Kidney (tissue), 14 donors: Measurements from ENCODE around the gene PDGFRB. TPM values are rescaled to one million over a fixed set of nuclear protein-coding genes. Genes with fewer than 3 reads are reported as not detected.

Source experiments
- DNase-seq, 5 donors: peaks; one replicate each; pipeline ENCODE4 v3.0.0-alpha.2; 2013 to 2020
- FAIRE-seq: peaks from 2 replicates; lab custom pipeline; 2012; peaks lifted over from hg19 to GRCh38; lab: Jason Lieb, UNC
- H3K27ac ChIP-seq, 2 donors: one replicate each; pipeline ENCODE4 v1.7.0; 2013; ENCODE audit warnings: low read depth in 2 of 2, low read length in 2 of 2, inconsistent platforms in 1 of 2
- H3K27me3 ChIP-seq: one replicate; pipeline ENCODE4 v1.7.1; 2013; ENCODE audit warnings: low read length, inconsistent platforms; ENCODE audit not compliant: control insufficient read depth, insufficient read depth
- H3K36me3 ChIP-seq, 3 donors: one replicate each; pipeline versions ENCODE4 v1.7.0 to v1.7.1; 2013; ENCODE audit warnings: low read length in 3 of 3, control low read depth in 1 of 3, inconsistent platforms in 1 of 3; ENCODE audit not compliant: insufficient read depth in 3 of 3, control insufficient read depth in 2 of 3
- H3K4me1 ChIP-seq, 3 donors: one replicate each; pipeline versions ENCODE4 v1.7.0 to v1.7.1; 2013; ENCODE audit warnings: low read length in 3 of 3, inconsistent platforms in 1 of 3, low read depth in 1 of 3; ENCODE audit not compliant: control insufficient read depth in 2 of 3, insufficient read depth in 2 of 3
- H3K4me3 ChIP-seq, 3 donors: one replicate each; pipeline versions ENCODE4 v1.7.0 to v1.8.1; 2013; ENCODE audit warnings: low read length in 3 of 3, control low read depth in 1 of 3, inconsistent platforms in 1 of 3
- H3K9ac ChIP-seq, 3 donors: one replicate each; pipeline versions ENCODE4 v1.7.0 to v1.7.1; 2013; ENCODE audit warnings: low read length in 3 of 3, control low read depth in 1 of 3, inconsistent platforms in 1 of 3
- H3K9me3 ChIP-seq, 3 donors: one replicate each; pipeline versions ENCODE4 v1.7.0 to v1.7.1; 2013; ENCODE audit warnings: low read length in 3 of 3, control low read depth in 1 of 3, inconsistent platforms in 1 of 3; ENCODE audit not compliant: control insufficient read depth in 2 of 3, insufficient read depth in 1 of 3
- intact Hi-C: fragments of 100-400 bp; cut with DNase I; formaldehyde crosslinking; loops from one replicate; pipeline ENCODE4 v1.11.1; 2022
- polyA plus RNA-seq: library from polyadenylated mRNA; stranded (reverse); fragments of 350-450 nt; fragmentation: Illumina TruSeq; extraction: RNeasy Lipid Tissue Mini Kit (QIAGEN cat#74804); gene quantifications from one replicate; pipeline ENCODE4 v1.2.3, GENCODE V29; 2014; ENCODE audit warnings: low read depth, low replicate concordance; ENCODE audit not compliant: insufficient read depth
- total RNA-seq: library from RNA; stranded (reverse); fragmentation: NEBNext Ultra II Directional; extraction: Animal tissue kit (Norgen Biotek cat#: 25700); gene quantifications from one replicate; pipeline ENCODE4 v1.2.1, GENCODE V29; 2021
- TF ChIP-seq, protein P1 (sequence below): IDR thresholded peaks from 3 replicates; pipeline ENCODE4 v1.5.1; 2012; ENCODE audit warnings: mild to moderate bottlenecking, moderate library complexity, borderline replicate concordance; ENCODE audit not compliant: insufficient read depth; ENCODE audit errors: extremely low read depth
- donor health status: control.
- donor health status: control.
- donor health status: control.
- donor health status: control.
- donor health status: control.
- donor health status: DM: yes; HTN: yes; CAD: no.
- donor health status: Normal renal cell carcinoma (clear cell type).

PDGFRB gene
- total and polyA plus RNA-seq, 2 donors from 2014 or later: 50.4 to 104 TPM

DNA sequence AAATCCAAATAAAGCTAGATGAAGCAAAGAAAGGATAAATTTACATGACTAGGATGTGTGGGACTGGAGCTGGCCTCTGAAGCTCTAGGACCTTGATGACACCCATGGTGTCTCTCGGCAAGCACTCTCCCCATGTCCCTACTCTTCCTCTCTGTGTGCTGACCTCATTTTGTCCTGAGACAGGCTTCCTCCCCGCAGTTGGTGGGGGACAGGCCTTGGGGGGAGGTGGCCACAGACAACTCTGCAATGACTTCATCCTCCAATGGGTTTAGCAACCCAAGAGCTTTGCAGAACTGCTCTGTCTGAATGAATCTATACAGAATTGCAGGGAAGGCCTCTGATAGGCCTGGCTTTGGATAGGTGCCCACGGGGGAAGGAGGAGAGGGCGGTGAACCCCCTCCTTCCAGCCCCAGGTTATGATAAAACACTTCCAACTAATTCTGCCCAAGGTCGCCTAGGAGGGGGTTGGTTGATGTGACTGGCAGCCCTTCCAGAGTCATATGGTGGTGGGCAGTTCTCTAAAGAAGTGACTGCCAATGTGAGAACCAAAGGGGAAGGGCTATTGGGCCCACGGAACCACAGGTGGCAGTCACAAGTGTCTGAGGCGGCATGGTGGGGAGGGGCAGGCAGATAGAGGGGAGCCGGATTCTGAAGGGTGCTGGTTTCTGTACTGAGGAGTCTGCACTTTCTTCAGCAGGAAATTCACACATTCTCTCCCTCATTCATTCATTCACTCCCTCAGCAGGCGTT lies 40.3 kb upstream of the PDGFRB start:
- DNase-seq (no peak), FAIRE-seq (no peak)
- Histone ChIP-seq H3K9me3 (no peaks in the 10 kb centered on the region), H3K9ac (no peak overlapping the region), H3K4me3 (no peak overlapping the region), H3K4me1 (no peaks in the 10 kb centered on the region), H3K27me3 (no peaks in the 10 kb centered on the region), H3K27ac (no peak overlapping the region), H3K36me3 (no peaks in the 10 kb centered on the region)
- TF ChIP-seq, protein P1, sequence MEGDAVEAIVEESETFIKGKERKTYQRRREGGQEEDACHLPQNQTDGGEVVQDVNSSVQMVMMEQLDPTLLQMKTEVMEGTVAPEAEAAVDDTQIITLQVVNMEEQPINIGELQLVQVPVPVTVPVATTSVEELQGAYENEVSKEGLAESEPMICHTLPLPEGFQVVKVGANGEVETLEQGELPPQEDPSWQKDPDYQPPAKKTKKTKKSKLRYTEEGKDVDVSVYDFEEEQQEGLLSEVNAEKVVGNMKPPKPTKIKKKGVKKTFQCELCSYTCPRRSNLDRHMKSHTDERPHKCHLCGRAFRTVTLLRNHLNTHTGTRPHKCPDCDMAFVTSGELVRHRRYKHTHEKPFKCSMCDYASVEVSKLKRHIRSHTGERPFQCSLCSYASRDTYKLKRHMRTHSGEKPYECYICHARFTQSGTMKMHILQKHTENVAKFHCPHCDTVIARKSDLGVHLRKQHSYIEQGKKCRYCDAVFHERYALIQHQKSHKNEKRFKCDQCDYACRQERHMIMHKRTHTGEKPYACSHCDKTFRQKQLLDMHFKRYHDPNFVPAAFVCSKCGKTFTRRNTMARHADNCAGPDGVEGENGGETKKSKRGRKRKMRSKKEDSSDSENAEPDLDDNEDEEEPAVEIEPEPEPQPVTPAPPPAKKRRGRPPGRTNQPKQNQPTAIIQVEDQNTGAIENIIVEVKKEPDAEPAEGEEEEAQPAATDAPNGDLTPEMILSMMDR: no peak
- intact Hi-C loops: no loop called here

DNA sequence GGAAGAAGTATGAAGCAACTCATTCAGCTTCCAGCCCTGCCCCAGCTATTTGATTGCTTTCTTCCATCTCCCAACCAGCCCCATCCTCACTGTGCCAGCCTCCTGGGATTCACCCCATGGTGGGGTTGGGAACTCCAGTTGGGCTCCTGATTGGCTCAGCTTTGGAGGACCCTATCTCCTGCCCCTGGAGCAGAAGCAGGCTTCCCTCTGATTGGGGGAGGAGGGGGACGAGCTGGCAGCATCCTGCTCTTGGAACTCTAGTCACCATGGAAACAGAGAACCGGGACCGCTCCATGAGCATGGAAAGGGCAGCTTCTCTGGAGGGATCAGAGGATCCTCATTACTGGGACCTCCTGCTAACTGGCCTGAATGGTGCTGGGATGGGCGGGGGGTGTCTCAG lies 36.8 kb upstream of the PDGFRB start:
- Histone ChIP-seq H3K4me3 (no peak overlapping the region), H3K4me1 (peaks cover 0 to 6% (median 0%) of the 10 kb centered on the region in 3 donors), H3K27ac (no peak overlapping the region), H3K9ac (no peak overlapping the region), H3K27me3 (peaks cover 4% of the 10 kb centered on the region), H3K36me3 (no peaks in the 10 kb centered on the region), H3K9me3 (no peaks in the 10 kb centered on the region)
- TF ChIP-seq, protein P1: no peak
- DNase-seq (no peak), FAIRE-seq (no peak)
- intact Hi-C loops: no loop called here

DNA sequence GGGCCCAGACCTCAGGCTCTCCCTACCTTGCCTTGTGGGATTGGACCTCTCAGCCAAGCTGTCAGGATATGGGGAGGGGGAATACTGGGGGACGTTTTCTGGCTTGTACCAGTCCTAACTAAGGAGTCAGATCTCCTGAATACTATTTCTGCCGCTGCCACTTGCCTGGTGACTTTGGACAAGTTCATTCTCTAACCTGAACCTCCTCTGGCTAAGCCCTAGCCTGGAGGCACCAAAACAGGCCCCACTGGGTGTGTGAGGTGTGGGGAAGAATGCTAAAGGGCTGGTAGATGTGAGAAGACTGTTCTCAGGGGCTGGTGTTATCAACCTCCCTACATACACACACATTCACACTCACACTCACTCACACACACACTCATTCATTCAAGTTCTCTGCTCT lies 35.3 kb upstream of the PDGFRB start:
- Histone ChIP-seq H3K4me1 (peaks cover 0 to 6% (median 0%) of the 10 kb centered on the region in 3 donors), H3K4me3 (no peak overlapping the region), H3K36me3 (no peaks in the 10 kb centered on the region), H3K27me3 (peaks cover 4% of the 10 kb centered on the region), H3K9me3 (no peaks in the 10 kb centered on the region), H3K27ac (no peak overlapping the region), H3K9ac (no peak overlapping the region)
- TF ChIP-seq, protein P1: no peak
- intact Hi-C loops: no loop called here
- FAIRE-seq (no peak), DNase-seq (no peak)
